ENCODE measurements around the gene APOBEC3G. TPM values are rescaled to one million over a fixed set of nuclear protein-coding genes. Genes with fewer than 3 reads are reported as not detected.

The APOBEC3G gene
- total and polyA plus RNA-seq, 10 of the 15 experiments (the other 5 are each of a cell fraction or from before 2014, with no cell fraction given): 103 to 232 (median 152) TPM

DNA sequence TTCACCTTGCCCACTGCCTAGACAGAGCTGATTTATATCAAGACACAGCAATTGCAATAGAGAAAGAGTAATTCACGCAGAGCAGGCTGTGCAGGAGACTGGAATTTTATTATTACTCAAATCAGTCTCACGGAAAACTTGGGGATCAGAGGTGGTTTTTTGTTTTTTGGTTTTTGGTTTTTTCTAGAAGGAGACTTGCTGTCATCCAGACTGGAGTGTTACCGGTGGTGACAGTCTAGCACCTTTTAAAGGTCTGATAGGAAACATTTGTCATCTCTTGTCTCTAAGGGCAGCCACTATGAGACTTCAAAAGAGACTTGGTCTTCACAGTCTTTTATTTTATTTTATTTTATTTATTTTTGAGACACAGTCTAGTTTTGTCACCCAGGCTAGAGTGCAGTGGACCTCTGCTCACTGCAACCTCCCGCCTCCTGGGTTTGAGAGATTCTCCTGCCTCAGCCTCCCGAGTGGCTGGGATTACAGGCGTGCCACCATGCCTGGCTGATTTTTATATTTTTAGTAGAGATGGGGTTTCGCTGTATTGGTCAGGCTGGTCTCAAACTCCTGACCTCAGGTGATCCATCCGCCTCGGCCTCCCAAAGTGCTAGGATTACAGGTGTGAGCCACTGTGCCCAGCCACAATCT, 39.0 kb downstream of the APOBEC3G start:
- Histone ChIP-seq H3K27me3 (replicated peaks in 1 of 2; ENCODE audit: control insufficient read depth in 2 of 2, insufficient read depth in 2 of 2, low read length in 1 of 2) (no peaks in the 10 kb centered on the region), H3K9me3 (replicated peaks; ENCODE audit: control insufficient read depth, insufficient read depth, low read length) (no peaks in the 10 kb centered on the region), H2AFZ (ENCODE audit: control insufficient read depth, low read depth, low read length) (no peak overlapping the region), H3K9ac (ENCODE audit: control insufficient read depth, insufficient read depth, low read length) (peak overlapping the region; percentile 31), H3K4me1 (ENCODE audit: control insufficient read depth, insufficient read depth, low read length) (peaks cover 49% of the 10 kb centered on the region), H3K4me2 (ENCODE audit: control insufficient read depth, insufficient read depth) (peak overlapping the region; percentile 50), H4K20me1 (ENCODE audit: control insufficient read depth, insufficient read depth) (no peaks in the 10 kb centered on the region), H3K27ac (ENCODE audit: control insufficient read depth, insufficient read depth) (peak overlapping the region; percentile 96), H3K36me3 (ENCODE audit: control insufficient read depth in 2 of 2, insufficient read depth in 2 of 2, low read length in 1 of 2) (no peaks in the 10 kb centered on the region), H3K4me3 (no peak overlapping the region), H3K79me2 (ENCODE audit: control insufficient read depth, insufficient read depth, low read length) (no peaks in the 10 kb centered on the region)
- peak; percentile 18 for ATAC-seq
- 21% methylated on average over 9 of the region's 9 CpGs for WGBS (ENCODE audit: insufficient coverage, insufficient replicate concordance, low lambda C conversion rate, missing lambda C conversion rate)
- DNase-seq (ENCODE audit: low read depth, low spot score): no peak
- ChIA-PET POLR2A (interaction anchor here (0.7 to 3.2 kb wide), 4 partner anchors 17 to 101 kb away, joined by 6 to 76 read pairs (median 7); partner anchors contain the start of gene APOBEC3H), CTCF (interaction anchor here (0.5 to 3.2 kb wide), 4 partner anchors 17 to 112 kb away, joined by 3 to 39 read pairs (median 5); partner anchors contain the start of gene APOBEC3H), SMC1A (ENCODE audit: uncharacterized antibody, unreplicated experiment) (interaction anchor here (1.0 to 7.0 kb wide), 7 partner anchors 17 to 131 kb away, joined by 3 to 126 read pairs (median 9); partner anchors contain the start of gene APOBEC3H), RAD21 (ENCODE audit: unreplicated experiment) (interaction anchor here (0.7 to 3.2 kb wide), 11 partner anchors 17 to 247 kb away, joined by 3 to 85 read pairs (median 6); partner anchors contain the start of genes APOBEC3H and CBX6)
- intact Hi-C loops (cut with micrococcal nuclease; ENCODE audit: unreplicated experiment): loop anchor here (1.0 to 5.0 kb wide), 4 partner anchors 17 to 244 kb away; partner anchors contain the start of genes APOBEC3C and CBX6
- BruUV-seq (replicated peaks): no TSS peak
- FAIRE-seq: no peak
- in situ Hi-C loops (cut with MboI): loop anchor here (5.0 kb wide), 2 partner anchors 109 to 244 kb away; partner anchors contain the start of gene CBX6
- no peak for TF ChIP-seq MAX (IDR thresholded peaks at IDR 0.05; ENCODE audit: low read depth, low read length)
- TF ChIP-seq RELB (IDR thresholded peaks at IDR 0.05; ENCODE audit: low read depth): no peak
- TF ChIP-seq POLR2AphosphoS2 (IDR thresholded peaks at IDR 0.05; ENCODE audit: low read depth, low read length): no peak
- TF ChIP-seq NFIC (IDR thresholded peaks at IDR 0.05; ENCODE audit: low read depth, low read length): peak; percentile 26; the same call in 1 of the 2 replicates
- TF ChIP-seq BMI1 (IDR thresholded peaks at IDR 0.05; ENCODE audit: borderline replicate concordance): peak; percentile 33; the same call in 1 of the 2 replicates
- TF ChIP-seq SREBF1 (IDR thresholded peaks at IDR 0.05; ENCODE audit: low read length): no peak
- no peak for TF ChIP-seq PML (IDR thresholded peaks at IDR 0.05; ENCODE audit: low read length)
- no peak for TF ChIP-seq ZNF217 (IDR thresholded peaks at IDR 0.05)
- no peak for TF ChIP-seq RFX5 (IDR thresholded peaks at IDR 0.05; ENCODE audit: low read depth, low read length)
- TF ChIP-seq SKIL (IDR thresholded peaks at IDR 0.05; ENCODE audit: low read depth, poor library complexity, severe bottlenecking): peak; percentile 98
- no peak for TF ChIP-seq RBBP5 (conservative IDR thresholded peaks at IDR 0.05)
- TF ChIP-seq NFYB (IDR thresholded peaks at IDR 0.05; ENCODE audit: insufficient read depth, low read depth, low read length): no peak
- TF ChIP-seq PAX8 (IDR thresholded peaks at IDR 0.05): no peak
- TF ChIP-seq CREB1 (IDR thresholded peaks at IDR 0.05; ENCODE audit: low read depth): no peak
- no peak for TF ChIP-seq SMARCA5 (IDR thresholded peaks at IDR 0.05)
- TF ChIP-seq BHLHE40 (IDR thresholded peaks at IDR 0.05; ENCODE audit: borderline replicate concordance in 1 of 2, low read depth in 2 of 2, low read length in 1 of 2): peak in 1 of 2 experiments; percentile 45; a peak in 1 of 4 replicates
- no peak for TF ChIP-seq SIN3A (IDR thresholded peaks at IDR 0.05; ENCODE audit: low read depth, low read length)
- 0 out of 2 replicates have a peak, but pooled peaks have one; percentile 14 for TF ChIP-seq NBN (IDR thresholded peaks at IDR 0.05)
- no peak for TF ChIP-seq EZH2 (IDR thresholded peaks at IDR 0.05; ENCODE audit: borderline replicate concordance, control insufficient read depth, low read depth, low read length)
- no peak for TF ChIP-seq HDAC6 (IDR thresholded peaks at IDR 0.05; ENCODE audit: unreplicated experiment)
